Measurements from ENCODE around the gene INSL3.
A peak's percentile ranks its signal among the peaks of the same experiment; 100 is the strongest.

GRCh38 chr19:17784201-17785008, 36.9 kb downstream of the INSL3 start:
- peak; percentile 45 to 62 (median 54) for TF ChIP-seq CTCF (IDR thresholded peaks at IDR 0.05)
- no peak for TF ChIP-seq POLR2A (IDR thresholded peaks at IDR 0.05)
